GM12875 (cell line): Measurements from ENCODE around the gene HS3ST4.
"Not testable (repeated sequence)": the region's sequence is repeated elsewhere in the genome, so short reads cannot be mapped to it uniquely, and the experiment has no call there.

Experiments
- H3K4me3 ChIP-seq: one replicate; pipeline ENCODE4 v1.5.1; 2011; ENCODE audit warnings: low read depth, low read length, control low read depth
- TF ChIP-seq, protein P1 (sequence below): IDR thresholded peaks from 2 replicates; pipeline ENCODE4 v1.5.1; 2011; ENCODE audit warnings: low read depth, mild to moderate bottlenecking, control low read depth, inconsistent platforms, low read length, moderate library complexity, borderline replicate concordance; ENCODE audit not compliant: insufficient read depth

HS3ST4 gene

DNA sequence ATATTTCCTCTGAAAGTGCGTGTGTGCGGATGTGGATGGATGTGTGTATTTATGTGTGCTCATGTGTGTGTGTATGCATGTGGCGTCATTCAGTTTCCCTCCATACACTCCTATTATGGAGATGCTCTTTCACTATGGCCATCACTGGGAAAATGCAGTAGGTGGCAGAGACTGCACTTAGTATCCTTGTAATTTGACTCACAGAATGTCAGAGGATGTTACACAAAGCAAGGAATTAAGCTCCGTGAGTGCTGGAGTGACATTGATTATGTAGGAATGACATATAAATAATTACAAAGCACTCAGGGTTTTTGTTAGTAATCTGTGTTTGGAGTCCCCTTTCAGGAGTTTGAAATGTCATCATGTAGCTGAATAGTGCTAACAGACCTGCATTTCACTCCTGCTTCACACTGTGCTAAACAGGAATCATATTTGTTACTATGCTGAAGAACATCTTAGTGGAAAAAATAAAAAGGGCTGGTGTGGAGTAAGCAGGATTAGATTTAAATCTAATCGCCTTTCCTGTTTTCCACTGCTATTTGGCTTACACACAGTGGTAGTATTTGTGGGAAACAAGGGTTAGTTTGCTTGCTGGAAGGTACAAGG lies 59.6 kb downstream of the HS3ST4 start:
- H3K4me3 ChIP-seq = no peak overlapping the region
- TF ChIP-seq, protein P1, sequence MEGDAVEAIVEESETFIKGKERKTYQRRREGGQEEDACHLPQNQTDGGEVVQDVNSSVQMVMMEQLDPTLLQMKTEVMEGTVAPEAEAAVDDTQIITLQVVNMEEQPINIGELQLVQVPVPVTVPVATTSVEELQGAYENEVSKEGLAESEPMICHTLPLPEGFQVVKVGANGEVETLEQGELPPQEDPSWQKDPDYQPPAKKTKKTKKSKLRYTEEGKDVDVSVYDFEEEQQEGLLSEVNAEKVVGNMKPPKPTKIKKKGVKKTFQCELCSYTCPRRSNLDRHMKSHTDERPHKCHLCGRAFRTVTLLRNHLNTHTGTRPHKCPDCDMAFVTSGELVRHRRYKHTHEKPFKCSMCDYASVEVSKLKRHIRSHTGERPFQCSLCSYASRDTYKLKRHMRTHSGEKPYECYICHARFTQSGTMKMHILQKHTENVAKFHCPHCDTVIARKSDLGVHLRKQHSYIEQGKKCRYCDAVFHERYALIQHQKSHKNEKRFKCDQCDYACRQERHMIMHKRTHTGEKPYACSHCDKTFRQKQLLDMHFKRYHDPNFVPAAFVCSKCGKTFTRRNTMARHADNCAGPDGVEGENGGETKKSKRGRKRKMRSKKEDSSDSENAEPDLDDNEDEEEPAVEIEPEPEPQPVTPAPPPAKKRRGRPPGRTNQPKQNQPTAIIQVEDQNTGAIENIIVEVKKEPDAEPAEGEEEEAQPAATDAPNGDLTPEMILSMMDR = no peak

DNA sequence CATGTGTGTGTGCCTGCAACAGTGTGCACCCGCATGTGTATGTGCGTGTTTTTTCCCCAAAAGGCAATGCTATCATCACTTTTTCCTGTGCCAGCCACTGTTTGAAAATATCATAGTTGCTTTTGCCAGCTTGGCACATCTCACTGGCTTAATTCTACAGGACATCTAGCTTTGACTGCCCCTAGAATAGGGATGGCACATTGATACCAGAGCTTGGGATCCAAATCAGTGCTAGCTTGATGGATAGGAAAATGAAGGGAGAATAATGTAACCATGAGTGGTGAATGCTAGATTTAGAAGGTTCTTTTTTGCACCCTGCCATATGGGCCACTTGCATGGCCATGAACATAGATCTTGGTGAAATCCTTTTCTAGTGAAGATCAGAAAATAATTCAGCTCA lies 72.7 kb downstream of the HS3ST4 start:
- no peak overlapping the region for H3K4me3 ChIP-seq
- TF ChIP-seq, protein P1 = no peak

DNA sequence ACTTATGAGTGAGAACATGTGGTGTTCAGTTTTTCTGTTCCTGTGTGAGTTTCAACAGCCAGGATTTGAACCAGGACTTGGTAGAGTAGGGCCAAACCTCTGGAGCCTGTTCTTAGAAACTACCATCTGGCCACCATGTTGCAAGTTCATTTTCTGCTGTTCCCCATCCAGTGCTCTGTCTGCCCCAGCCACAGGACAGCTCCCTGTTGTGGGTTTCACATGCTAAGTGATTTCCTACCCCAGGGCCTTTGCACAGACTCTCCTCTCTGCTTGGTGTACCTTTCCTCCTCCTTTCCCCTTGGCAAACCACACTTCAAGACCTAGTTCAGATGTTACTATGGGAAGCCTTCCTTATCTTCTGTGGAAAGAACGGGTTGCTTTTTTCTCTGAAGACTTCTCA lies 79.5 kb downstream of the HS3ST4 start:
- no peak overlapping the region for H3K4me3 ChIP-seq
- TF ChIP-seq, protein P1 = no peak

DNA sequence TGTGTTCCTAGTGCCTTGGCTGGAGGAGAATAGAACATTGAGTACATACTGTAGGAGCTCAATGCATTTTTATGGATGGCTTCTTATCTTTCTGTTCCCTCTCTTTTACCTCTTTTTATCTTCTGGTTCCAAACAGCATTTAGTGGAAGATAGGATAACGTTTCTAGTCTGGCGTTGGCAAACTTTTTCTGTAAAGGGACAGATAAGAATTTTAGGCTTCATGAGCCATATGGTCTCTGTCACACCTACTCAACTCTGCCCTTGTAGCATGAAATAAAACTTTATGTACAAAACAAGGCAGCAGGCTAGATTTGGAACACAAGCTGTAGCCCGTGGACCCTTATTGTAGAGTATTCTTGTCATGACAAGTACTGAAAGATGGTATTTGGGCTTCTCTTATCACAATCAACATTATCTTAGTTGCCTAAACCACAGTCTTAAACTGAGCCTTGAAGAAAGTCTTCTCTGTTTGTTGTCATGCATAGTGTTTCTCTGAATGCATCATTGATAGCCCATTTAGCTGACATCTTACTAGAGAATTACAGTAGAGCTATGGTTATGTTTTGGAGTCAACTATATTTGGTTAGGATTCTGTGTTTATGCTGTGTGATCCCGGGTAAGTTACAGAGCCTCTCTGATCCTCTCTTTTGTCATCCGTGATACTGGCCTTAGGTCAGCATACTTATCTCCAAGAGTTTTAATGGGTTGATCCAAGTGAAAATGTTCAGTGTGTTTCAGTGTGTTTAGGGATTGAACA lies 80.2 kb downstream of the HS3ST4 start:
- TF ChIP-seq, protein P1 = no peak
- no peak overlapping the region for H3K4me3 ChIP-seq

DNA sequence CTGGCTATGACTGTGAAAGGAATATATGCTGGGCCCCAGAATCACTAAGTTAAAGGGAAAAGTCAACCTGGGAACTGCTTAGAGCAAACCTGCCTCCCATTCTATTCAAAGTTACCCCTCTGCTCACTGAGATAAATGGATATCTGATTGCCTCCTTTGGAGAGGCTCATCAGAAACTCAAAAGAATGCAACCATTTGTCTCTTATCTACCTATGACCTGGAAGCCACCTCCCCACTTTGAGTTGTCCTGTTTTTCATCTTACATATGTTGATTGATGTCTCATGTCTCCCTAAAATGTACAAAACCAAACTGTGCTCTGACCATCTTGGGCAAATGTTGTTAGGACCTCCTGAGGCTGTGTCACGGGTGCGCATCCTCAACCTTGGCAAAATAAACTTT lies 84.5 kb downstream of the HS3ST4 start:
- not testable (repeated sequence) for H3K4me3 ChIP-seq

DNA sequence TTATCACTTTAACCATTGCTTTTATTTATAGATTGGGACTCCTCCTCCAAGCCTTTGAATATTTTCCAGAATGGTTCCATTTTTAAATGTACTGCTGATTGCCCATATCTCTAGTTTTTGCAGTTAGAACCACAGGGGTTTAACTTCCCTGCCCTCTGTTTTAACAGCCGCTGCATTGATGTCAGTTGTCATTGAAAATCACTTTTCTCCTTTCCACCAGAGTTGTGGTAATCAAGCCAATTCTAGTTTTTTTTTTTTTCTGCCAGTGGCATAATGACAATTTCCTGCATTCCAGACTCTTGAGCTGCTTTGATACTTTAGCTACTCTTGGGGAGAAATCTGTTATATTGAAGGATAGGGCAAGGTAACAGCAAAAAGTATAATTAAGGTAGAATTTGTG lies 91.5 kb downstream of the HS3ST4 start:
- TF ChIP-seq, protein P1 = no peak
- H3K4me3 ChIP-seq = no peak overlapping the region

DNA sequence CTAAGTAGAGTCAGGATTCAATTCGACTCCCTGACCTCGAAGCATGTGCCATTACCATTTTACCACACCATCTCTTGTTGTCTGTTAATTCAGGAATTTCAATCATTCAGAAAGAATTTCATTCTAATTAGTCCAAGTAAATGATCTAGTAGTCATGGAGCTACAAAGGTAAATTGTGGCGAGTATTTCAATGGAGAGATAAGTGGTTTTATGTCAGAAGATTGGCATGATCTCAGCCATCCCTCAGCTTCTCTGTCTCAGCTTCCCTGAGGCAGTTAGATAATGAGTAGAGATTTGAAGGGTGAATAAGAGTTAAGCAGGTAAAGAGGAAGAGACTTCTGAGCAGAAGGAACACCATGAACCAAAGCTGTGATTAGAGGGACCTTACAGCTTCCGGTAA lies 93.6 kb downstream of the HS3ST4 start:
- no peak overlapping the region for H3K4me3 ChIP-seq
- TF ChIP-seq, protein P1 = no peak
